Cardiac fibroblast (primary cell): Measurements from ENCODE around the gene CENPF.
A peak's percentile ranks its signal among the peaks of the same experiment; 100 is the strongest.
"Not testable (repeated sequence)": the region's sequence is repeated elsewhere in the genome, so short reads cannot be mapped to it uniquely, and the experiment has no call there.

Experiments used
- DNase-seq, 2 donors: peaks; one replicate each; pipeline versions ENCODE4 v3.0.0 to v3.0.0-alpha.2; 2010; ENCODE audit warnings: low read depth in 2 of 2
- H3K4me3 ChIP-seq, 2 donors: replicated peaks in 1 of 2; 1 replicate in 1 of 2; 2 replicates in 1 of 2; pipeline ENCODE4 v1.5.1; 2011; ENCODE audit warnings: low read depth in 2 of 2, low read length in 2 of 2, mild to moderate bottlenecking in 2 of 2, moderate library complexity in 1 of 2
- CTCF ChIP-seq: IDR thresholded peaks from one replicate; pipeline ENCODE4 v1.5.1; 2011; ENCODE audit warnings: low read depth, mild to moderate bottlenecking, low read length, inconsistent platforms

Gene CENPF

GRCh38 chr1:214584805-214585766 lies 17.9 kb upstream of the CENPF start:
- peak; percentile 65 for TF ChIP-seq CTCF
- DNase-seq, result peak; percentile 77 to 80
- H3K4me3 ChIP-seq, result no peak overlapping the region

DNA sequence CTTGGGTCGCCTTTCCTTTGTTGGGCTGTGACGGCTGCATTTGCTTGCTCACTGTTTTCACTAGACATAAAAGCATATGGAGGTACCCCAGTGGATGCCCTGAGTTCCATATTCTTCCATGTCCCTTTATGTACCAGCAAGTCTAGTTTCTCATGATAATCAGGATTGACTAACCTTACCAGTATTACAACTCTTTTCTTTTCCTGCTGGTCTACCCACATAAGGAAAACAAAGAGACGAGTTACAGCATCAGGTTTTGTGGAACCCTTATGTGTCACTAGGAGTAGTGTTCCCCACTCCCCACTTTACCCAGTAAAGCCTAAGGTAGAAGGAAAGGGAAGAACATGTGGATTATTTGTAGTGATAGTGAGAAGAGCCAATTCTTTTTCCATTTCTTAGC lies 16.4 kb upstream of the CENPF start:
- no peak for TF ChIP-seq CTCF
- DNase-seq, result no peak

GRCh38 chr1:214587165-214587564 lies 15.8 kb upstream of the CENPF start:
- DNase-seq, result no peak
- no peak overlapping the region for H3K4me3 ChIP-seq
- no peak for TF ChIP-seq CTCF

More for the DNA sequence above, 16.4 kb upstream of the CENPF start:
- no peak overlapping the region for H3K4me3 ChIP-seq

DNA sequence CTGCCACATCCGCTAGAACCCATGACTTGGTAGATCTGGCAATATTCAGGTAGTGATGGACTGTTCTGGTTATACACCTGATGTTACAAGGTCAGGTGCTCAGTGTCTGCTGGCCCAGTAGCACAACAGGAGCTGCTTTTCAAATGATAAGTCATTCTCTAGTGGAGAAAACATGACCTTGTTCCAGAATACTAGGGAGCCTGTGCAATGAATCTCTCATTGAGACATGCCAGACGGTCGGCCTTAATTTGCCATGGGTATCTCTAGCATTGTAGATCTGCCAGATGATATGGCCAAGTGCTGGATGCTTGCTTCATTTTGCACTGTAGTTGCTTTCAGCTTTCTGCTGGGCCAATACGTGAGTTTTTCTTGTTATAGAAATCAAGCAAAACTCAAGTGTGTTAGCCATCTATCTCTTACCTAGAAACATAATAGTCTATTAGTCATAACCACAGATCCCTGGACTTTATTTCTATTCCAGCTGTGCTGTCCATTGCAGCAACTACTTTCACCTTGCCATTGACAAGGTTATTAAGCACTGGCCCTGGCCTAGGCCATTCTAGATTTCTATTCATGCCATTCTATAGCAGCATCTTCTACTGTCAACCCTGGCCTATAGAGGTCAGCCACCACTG lies 13.9 kb upstream of the CENPF start:
- TF ChIP-seq CTCF, result no peak
- no peak overlapping the region for H3K4me3 ChIP-seq
- peak in 1 of 2 donors; percentile 25 for DNase-seq

GRCh38 chr1:214590696-214591095 lies 12.3 kb upstream of the CENPF start:
- H3K4me3 ChIP-seq, result no peak overlapping the region
- TF ChIP-seq CTCF, result no peak
- no peak for DNase-seq

DNA sequence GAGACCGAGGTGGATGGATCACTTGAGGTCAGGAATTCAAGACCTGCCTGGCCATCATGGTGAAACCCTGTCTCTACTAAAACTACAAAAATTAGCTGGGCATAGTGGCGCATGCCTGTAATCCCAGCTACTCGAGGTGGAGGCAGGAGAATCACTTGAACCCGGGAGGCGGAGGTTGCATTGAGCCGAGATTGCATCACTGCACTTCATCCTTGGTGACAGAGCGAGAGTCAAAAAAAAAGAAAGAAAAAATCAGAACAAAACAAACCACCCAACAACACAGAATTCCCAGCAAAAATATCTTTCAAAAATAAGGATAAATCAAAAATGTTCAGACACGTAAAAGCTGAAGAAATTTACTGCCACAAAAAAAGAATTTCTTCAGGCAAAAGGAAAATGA lies 11.1 kb upstream of the CENPF start:
- H3K4me3 ChIP-seq, DNase-seq: not testable (repeated sequence)

DNA sequence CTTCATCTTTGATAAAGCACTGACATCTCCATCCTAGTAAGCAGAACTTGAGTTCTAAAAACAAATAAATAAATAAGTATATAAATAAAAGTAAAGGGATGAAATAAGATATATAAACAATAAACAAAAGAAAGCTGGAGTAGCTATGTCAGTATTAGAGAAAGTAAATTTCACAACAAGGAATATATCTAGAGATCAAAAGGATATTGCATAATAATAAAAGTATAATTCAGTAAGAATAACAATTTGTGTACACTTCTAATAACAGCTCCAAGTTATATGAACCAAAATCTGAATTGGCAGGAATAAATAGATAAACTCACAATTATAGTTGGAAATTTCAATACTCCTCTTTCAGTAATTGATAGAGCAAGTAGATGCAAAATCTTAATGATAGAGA lies 9.8 kb upstream of the CENPF start:
- no peak overlapping the region for H3K4me3 ChIP-seq
- DNase-seq, result no peak
- no peak for TF ChIP-seq CTCF
